Stimulated activated CD4-positive, alpha-beta T cell treated with anti-CD3 and anti-CD28 coated beads, Interleukin-4, amount 100 ng/mL, for 1 hour (primary cell): ENCODE measurements around the gene PKD1L1.
A peak's percentile ranks its signal among the peaks of the same experiment; 100 is the strongest.
"Not testable (repeated sequence)": the region's sequence is repeated elsewhere in the genome, so short reads cannot be mapped to it uniquely, and the experiment has no call there.

Experiments
- DNase-seq: peaks from one replicate; pipeline ENCODE4 v3.0.0-alpha.2; 2020

Gene PKD1L1

GRCh38 chr7:47962262-47962661 lies 14.0 kb upstream of the PKD1L1 start:
- no peak for DNase-seq

- DNase-seq: no peak
Measured at GRCh38 chr7:47957156-47957555, 8.9 kb upstream of the PKD1L1 start.

- no peak for DNase-seq
Measured at GRCh38 chr7:47956220-47956619, 8.0 kb upstream of the PKD1L1 start.

- DNase-seq: no peak
Measured at GRCh38 chr7:47954231-47954911, 6.1 kb upstream of the PKD1L1 start.

GRCh38 chr7:47953822-47954221 lies 5.6 kb upstream of the PKD1L1 start:
- DNase-seq: no peak

GRCh38 chr7:47952224-47952623 lies 4.0 kb upstream of the PKD1L1 start:
- no peak for DNase-seq

- DNase-seq: no peak
Measured at GRCh38 chr7:47951374-47951773, 3.1 kb upstream of the PKD1L1 start.

- no peak for DNase-seq
Measured at GRCh38 chr7:47950714-47951113, 2.4 kb upstream of the PKD1L1 start.

GRCh38 chr7:47949703-47950102 lies 1.4 kb upstream of the PKD1L1 start:
- no peak for DNase-seq

GRCh38 chr7:47947355-47947749 lies 914 bp downstream of the PKD1L1 start:
- DNase-seq: no peak

- no peak for DNase-seq
Measured at GRCh38 chr7:47946581-47947354, 1.5 kb downstream of the PKD1L1 start.

- peak; percentile 79 for DNase-seq
Measured at GRCh38 chr7:47945261-47946015, 2.8 kb downstream of the PKD1L1 start.

GRCh38 chr7:47944536-47945260 lies 3.6 kb downstream of the PKD1L1 start:
- no peak for DNase-seq

- no peak for DNase-seq
Measured at GRCh38 chr7:47943676-47944474, 4.4 kb downstream of the PKD1L1 start.

- not testable (repeated sequence) for DNase-seq
Measured at GRCh38 chr7:47942651-47943050, 5.6 kb downstream of the PKD1L1 start.

- no peak for DNase-seq
Measured at GRCh38 chr7:47942132-47942531, 6.1 kb downstream of the PKD1L1 start.

- no peak for DNase-seq
Measured at GRCh38 chr7:47941136-47941844, 7.0 kb downstream of the PKD1L1 start.

GRCh38 chr7:47940088-47941013 lies 7.9 kb downstream of the PKD1L1 start:
- no peak for DNase-seq

- DNase-seq: no peak
Measured at GRCh38 chr7:47939425-47940036, 8.7 kb downstream of the PKD1L1 start.
